ENCODE measurements around the gene CD5L.
A peak's percentile ranks its signal among the peaks of the same experiment; 100 is the strongest.

Gene CD5L

GRCh38 chr1:157856538-157856937 is 14.9 kb upstream of the CD5L start:
- no peak overlapping the region for H3K4me3 ChIP-seq (ENCODE audit: low read length)
- TF ChIP-seq CTCF (conservative IDR thresholded peaks at IDR 0.05; ENCODE audit: low read length): no peak
- DNase-seq (ENCODE audit: low read depth): no peak

DNA sequence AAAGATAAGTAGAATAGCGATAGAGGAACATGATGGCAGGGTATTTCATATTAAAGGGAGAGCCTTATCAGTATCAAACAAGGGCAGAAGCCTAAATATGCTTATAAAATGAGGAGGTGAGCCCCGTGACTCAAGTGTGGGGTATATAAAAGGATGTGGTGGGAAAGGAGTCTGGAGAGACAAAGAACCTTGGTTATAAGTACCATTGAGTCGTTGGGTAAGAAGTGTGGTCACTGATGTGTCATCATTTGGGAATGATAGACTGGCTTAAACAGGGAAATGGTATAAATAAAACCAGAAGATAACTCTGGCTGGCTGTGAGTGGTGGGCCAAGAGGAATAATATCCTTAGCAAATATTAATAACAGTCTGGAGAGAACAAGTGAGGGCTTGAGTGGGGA is 10.9 kb upstream of the CD5L start:
- no peak for TF ChIP-seq CTCF (conservative IDR thresholded peaks at IDR 0.05; ENCODE audit: low read length)
- H3K4me3 ChIP-seq (ENCODE audit: low read length): no peak overlapping the region
- peak; percentile 8 for DNase-seq (ENCODE audit: low read depth)

DNA sequence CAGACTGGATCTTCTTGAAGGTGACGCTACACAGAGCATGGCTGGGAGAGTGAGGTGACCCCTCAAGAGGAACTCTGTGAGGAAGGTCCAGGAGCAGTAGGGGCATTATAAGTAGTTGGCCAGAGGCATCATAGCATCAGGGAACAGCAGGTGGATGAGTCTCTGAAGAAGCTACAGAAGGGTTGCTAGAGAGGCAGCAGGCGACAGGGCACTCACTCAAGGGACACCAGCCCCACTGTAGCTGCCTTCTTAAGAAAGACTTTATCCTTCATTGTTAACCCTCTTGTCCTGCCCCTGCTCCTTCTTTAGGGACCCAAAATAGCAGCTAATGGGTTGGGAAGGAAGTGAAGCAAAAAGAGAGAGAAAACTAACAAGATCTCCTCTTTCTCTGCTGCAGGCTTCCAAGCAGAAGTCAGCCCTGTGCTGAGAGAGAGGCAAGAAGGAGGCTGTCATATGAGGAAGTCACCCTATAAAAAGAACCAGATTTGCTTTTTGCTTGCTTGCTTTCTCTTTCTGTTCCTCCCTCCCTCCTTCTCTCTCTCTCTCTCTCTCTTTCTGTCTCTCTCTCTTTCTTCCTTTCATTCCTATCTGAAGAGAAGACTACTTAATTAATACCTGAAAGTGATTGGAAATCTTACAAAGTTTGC is 7.7 kb upstream of the CD5L start:
- TF ChIP-seq CTCF (conservative IDR thresholded peaks at IDR 0.05; ENCODE audit: low read length): no peak
- H3K4me3 ChIP-seq (ENCODE audit: low read length): no peak overlapping the region
- DNase-seq (ENCODE audit: low read depth): no peak

DNA sequence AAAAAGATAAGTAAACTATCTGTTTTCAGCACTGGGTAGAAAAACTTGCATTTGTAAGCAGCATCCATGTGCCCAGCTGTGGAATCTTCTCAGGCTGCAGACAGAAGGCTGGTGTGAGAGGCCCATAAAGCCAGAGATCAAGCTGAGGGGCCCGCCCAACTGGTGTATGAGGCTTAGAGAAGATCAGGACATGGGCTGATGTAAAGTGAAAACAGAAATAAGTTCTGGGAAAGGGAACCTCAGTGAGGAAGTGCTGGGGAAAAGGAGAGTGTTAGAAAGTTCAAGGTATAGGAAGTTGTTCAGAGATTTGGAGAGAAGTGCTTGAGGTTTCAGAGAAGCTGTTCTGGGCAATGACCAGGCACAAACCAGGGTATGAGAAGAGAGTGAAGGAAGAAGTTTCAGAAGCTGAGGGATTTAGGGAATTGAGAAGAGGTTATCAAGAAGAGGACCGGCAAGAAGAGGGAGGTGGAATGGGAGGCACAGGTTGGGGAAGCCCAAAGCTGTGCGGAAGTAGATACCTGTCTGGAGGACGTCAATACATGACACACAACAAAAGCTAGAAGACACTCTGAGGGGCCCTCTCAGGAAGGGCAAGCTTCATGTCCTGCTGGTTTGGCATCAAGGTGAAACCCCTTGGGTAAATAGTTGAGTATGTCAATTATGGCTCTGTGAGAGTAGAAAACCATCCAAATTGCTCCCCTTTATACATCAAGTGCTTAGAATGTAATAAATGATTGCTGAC is 2.7 kb upstream of the CD5L start:
- no peak overlapping the region for H3K4me3 ChIP-seq (ENCODE audit: low read length)
- TF ChIP-seq CTCF (conservative IDR thresholded peaks at IDR 0.05; ENCODE audit: low read length): no peak
- no peak for DNase-seq (ENCODE audit: low read depth)

GRCh38 chr1:157842939-157843338 is 1.3 kb upstream of the CD5L start:
- no peak for TF ChIP-seq CTCF (conservative IDR thresholded peaks at IDR 0.05; ENCODE audit: low read length)
- DNase-seq (ENCODE audit: low read depth): no peak

DNA sequence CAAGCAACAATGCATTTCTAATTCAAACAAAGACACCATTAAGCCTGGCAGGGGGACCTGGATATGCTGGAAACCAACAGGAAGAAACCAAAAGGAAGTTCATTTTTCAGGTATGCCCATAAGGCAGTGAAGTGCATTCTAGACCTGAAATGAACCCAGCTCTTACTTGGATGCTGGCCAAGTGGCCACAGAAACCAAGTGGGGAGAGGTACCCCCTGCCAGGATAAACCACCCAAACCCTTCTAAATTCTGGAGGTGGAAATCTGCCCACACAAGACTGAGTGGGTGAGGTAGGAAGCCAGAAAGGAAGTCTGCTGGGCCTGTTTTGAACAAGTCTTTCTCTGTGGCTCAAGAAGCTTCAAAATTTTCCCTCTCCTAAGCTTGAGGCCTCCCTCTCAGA is 2.6 kb downstream of the CD5L start:
- no peak for TF ChIP-seq CTCF (conservative IDR thresholded peaks at IDR 0.05; ENCODE audit: low read length)
- no peak for DNase-seq (ENCODE audit: low read depth)
- no peak overlapping the region for H3K4me3 ChIP-seq (ENCODE audit: low read length)

More at GRCh38 chr1:157842939-157843338, 1.3 kb upstream of the CD5L start:
- H3K4me3 ChIP-seq (ENCODE audit: low read length): no peak overlapping the region

DNA sequence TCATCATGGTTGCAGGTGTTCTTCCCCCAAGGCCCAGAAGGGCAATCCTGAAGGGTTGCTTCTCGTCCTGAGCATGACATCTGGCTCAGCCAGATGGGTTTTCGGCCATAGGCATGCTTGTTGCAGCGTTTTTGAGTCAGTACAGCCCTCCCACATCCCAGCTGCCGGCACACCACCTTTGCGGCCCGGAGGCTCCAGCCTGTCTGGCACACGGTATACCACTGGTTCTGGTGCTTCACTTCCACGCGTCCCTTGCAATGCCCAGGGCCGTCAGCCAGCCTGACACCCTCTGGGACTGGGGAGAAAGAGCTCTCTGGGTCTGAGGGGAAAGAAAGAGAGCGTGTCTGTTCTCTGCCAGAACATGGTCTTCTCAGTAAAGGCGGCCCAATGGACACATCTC is 7.2 kb downstream of the CD5L start:
- no peak for DNase-seq (ENCODE audit: low read depth)
- no peak for TF ChIP-seq CTCF (conservative IDR thresholded peaks at IDR 0.05; ENCODE audit: low read length)
- no peak overlapping the region for H3K4me3 ChIP-seq (ENCODE audit: low read length)

Measured in AG10803 (cell line).